WTC11 (cell line): ENCODE measurements around the gene RIMBP3B.
"Not testable (repeated sequence)": the region's sequence is repeated elsewhere in the genome, so short reads cannot be mapped to it uniquely, and the experiment has no call there.

Experiments used
- CREB1 ChIP-seq: sonication (generic); formaldehyde crosslinking; IDR thresholded peaks from 2 replicates; pipeline ENCODE4 v1.8.0; 2023; ENCODE audit warnings: mild to moderate bottlenecking, missing genetic modification reagents
- ETV6 ChIP-seq: sonication (generic); formaldehyde crosslinking; IDR thresholded peaks from 2 replicates; pipeline ENCODE4 v1.8.1; 2022; ENCODE audit warnings: mild to moderate bottlenecking, missing genetic modification reagents
- HMGA2 ChIP-seq: fragments of 250-450 bp; sonication (Bioruptor Pico); IDR thresholded peaks from 2 replicates; pipeline ENCODE4 v1.4.0; 2021; ENCODE audit warnings: mild to moderate bottlenecking, moderate library complexity
- KAT7 ChIP-seq: sonication (generic); formaldehyde crosslinking; IDR thresholded peaks from 2 replicates; pipeline ENCODE4 v1.8.1; 2023; ENCODE audit warnings: missing genetic modification reagents, mild to moderate bottlenecking, borderline replicate concordance
- SP1 ChIP-seq: sonication (generic); formaldehyde crosslinking; conservative IDR thresholded peaks from 2 replicates; pipeline ENCODE4 v1.8.1; 2022; ENCODE audit warnings: missing genetic modification reagents
- ZBTB21 ChIP-seq: sonication (generic); formaldehyde crosslinking; IDR thresholded peaks from 2 replicates; pipeline ENCODE4 v1.8.1; 2023; ENCODE audit warnings: mild to moderate bottlenecking, missing genetic modification reagents, borderline replicate concordance
- ZNF121 ChIP-seq: sonication (generic); formaldehyde crosslinking; IDR thresholded peaks from 2 replicates; pipeline ENCODE4 v1.8.0; 2023; ENCODE audit warnings: missing genetic modification reagents
- ZNF423 ChIP-seq: fragments of 250-450 bp; sonication (Bioruptor Pico); IDR thresholded peaks from 2 replicates; pipeline ENCODE4 v2.1.2; 2022; ENCODE audit warnings: mild to moderate bottlenecking, moderate library complexity
- TF ChIP-seq, protein P1 (sequence below): fragments of 200-600 bp; IDR thresholded peaks from 2 replicates; pipeline ENCODE4 v1.8.0; 2022; ENCODE audit warnings: antibody characterized with exemption
- TF ChIP-seq, protein P2 (sequence below): sonication (generic); formaldehyde crosslinking; IDR thresholded peaks from 2 replicates; pipeline ENCODE4 v1.8.0; 2022; ENCODE audit warnings: missing genetic modification reagents
- TF ChIP-seq, protein P3 (sequence below): sonication (generic); formaldehyde crosslinking; IDR thresholded peaks from 2 replicates; pipeline ENCODE4 v1.8.1; 2023; ENCODE audit warnings: mild to moderate bottlenecking, missing genetic modification reagents
- TF ChIP-seq, protein P4 (sequence below): sonication (generic); formaldehyde crosslinking; IDR thresholded peaks from 2 replicates; pipeline ENCODE4 v1.8.1; 2022; ENCODE audit warnings: low read depth, missing genetic modification reagents, borderline replicate concordance

DNA sequence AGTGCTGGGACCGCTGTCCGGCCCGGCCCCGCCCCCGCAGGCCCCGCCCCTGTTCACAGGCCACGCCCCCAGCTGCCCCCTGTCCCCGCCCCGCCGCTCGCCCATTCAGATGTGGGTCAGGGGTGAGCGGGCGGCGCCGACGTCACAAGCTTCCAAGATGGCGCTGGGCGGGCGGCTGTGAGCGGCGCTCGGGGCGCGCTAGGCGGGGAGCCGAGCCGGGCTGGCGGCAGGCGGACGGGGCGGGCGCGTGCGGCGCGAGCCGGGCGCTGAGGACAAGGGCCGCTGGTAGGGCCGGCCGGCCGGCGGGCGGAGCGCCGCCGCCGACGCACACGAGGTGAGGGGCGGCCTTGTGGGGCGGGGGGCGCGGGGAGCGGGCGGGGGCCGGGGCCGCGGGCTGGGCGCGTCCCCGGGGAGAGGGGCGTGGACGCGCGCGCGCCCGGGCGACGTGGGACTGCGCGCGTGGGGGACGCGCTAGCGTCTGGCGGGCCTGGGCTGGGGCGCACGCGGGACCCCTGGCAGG, 33.7 kb downstream of the RIMBP3B start, which contains the start of gene HIC2:
- not testable (repeated sequence) for TF ChIP-seq ETV6, CREB1, KAT7, ZNF423, ZBTB21, ZNF121, SP1, HMGA2 (CRISPR knock-in tag)
- TF ChIP-seq, protein P1, sequence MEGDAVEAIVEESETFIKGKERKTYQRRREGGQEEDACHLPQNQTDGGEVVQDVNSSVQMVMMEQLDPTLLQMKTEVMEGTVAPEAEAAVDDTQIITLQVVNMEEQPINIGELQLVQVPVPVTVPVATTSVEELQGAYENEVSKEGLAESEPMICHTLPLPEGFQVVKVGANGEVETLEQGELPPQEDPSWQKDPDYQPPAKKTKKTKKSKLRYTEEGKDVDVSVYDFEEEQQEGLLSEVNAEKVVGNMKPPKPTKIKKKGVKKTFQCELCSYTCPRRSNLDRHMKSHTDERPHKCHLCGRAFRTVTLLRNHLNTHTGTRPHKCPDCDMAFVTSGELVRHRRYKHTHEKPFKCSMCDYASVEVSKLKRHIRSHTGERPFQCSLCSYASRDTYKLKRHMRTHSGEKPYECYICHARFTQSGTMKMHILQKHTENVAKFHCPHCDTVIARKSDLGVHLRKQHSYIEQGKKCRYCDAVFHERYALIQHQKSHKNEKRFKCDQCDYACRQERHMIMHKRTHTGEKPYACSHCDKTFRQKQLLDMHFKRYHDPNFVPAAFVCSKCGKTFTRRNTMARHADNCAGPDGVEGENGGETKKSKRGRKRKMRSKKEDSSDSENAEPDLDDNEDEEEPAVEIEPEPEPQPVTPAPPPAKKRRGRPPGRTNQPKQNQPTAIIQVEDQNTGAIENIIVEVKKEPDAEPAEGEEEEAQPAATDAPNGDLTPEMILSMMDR: not testable (repeated sequence)
- TF ChIP-seq, protein P2, sequence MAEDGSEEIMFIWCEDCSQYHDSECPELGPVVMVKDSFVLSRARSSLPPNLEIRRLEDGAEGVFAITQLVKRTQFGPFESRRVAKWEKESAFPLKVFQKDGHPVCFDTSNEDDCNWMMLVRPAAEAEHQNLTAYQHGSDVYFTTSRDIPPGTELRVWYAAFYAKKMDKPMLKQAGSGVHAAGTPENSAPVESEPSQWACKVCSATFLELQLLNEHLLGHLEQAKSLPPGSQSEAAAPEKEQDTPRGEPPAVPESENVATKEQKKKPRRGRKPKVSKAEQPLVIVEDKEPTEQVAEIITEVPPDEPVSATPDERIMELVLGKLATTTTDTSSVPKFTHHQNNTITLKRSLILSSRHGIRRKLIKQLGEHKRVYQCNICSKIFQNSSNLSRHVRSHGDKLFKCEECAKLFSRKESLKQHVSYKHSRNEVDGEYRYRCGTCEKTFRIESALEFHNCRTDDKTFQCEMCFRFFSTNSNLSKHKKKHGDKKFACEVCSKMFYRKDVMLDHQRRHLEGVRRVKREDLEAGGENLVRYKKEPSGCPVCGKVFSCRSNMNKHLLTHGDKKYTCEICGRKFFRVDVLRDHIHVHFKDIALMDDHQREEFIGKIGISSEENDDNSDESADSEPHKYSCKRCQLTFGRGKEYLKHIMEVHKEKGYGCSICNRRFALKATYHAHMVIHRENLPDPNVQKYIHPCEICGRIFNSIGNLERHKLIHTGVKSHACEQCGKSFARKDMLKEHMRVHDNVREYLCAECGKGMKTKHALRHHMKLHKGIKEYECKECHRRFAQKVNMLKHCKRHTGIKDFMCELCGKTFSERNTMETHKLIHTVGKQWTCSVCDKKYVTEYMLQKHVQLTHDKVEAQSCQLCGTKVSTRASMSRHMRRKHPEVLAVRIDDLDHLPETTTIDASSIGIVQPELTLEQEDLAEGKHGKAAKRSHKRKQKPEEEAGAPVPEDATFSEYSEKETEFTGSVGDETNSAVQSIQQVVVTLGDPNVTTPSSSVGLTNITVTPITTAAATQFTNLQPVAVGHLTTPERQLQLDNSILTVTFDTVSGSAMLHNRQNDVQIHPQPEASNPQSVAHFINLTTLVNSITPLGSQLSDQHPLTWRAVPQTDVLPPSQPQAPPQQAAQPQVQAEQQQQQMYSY: not testable (repeated sequence)
- TF ChIP-seq, protein P3, sequence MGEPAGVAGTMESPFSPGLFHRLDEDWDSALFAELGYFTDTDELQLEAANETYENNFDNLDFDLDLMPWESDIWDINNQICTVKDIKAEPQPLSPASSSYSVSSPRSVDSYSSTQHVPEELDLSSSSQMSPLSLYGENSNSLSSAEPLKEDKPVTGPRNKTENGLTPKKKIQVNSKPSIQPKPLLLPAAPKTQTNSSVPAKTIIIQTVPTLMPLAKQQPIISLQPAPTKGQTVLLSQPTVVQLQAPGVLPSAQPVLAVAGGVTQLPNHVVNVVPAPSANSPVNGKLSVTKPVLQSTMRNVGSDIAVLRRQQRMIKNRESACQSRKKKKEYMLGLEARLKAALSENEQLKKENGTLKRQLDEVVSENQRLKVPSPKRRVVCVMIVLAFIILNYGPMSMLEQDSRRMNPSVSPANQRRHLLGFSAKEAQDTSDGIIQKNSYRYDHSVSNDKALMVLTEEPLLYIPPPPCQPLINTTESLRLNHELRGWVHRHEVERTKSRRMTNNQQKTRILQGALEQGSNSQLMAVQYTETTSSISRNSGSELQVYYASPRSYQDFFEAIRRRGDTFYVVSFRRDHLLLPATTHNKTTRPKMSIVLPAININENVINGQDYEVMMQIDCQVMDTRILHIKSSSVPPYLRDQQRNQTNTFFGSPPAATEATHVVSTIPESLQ (CRISPR knock-in tag): not testable (repeated sequence)
- TF ChIP-seq, protein P4, sequence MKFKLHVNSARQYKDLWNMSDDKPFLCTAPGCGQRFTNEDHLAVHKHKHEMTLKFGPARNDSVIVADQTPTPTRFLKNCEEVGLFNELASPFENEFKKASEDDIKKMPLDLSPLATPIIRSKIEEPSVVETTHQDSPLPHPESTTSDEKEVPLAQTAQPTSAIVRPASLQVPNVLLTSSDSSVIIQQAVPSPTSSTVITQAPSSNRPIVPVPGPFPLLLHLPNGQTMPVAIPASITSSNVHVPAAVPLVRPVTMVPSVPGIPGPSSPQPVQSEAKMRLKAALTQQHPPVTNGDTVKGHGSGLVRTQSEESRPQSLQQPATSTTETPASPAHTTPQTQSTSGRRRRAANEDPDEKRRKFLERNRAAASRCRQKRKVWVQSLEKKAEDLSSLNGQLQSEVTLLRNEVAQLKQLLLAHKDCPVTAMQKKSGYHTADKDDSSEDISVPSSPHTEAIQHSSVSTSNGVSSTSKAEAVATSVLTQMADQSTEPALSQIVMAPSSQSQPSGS (CRISPR knock-in tag): not testable (repeated sequence)
